Liver (tissue), 9 donors: Measurements from ENCODE around the gene EXPH5. TPM values are rescaled to one million over a fixed set of nuclear protein-coding genes. Genes with fewer than 3 reads are reported as not detected.

Source experiments
- DNase-seq: peaks from one replicate; pipeline ENCODE4 v3.0.0-alpha.2; 2017; ENCODE audit warnings: low spot score
- H3K27ac ChIP-seq, 2 donors: one replicate each; pipeline ENCODE4 v1.7.0; 2013; ENCODE audit warnings: inconsistent platforms in 2 of 2, low read length in 2 of 2, control low read depth in 1 of 2, low read depth in 1 of 2, mild to moderate bottlenecking in 1 of 2
- H3K27me3 ChIP-seq, 4 donors: one replicate each; pipeline versions ENCODE4 v1.6.1 to v1.7.0; 2013; ENCODE audit warnings: low read length in 3 of 4, inconsistent platforms in 1 of 4, mild to moderate bottlenecking in 1 of 4, moderate library complexity in 1 of 4; ENCODE audit not compliant: control insufficient read depth in 4 of 4, insufficient read depth in 4 of 4
- H3K36me3 ChIP-seq, 4 donors: one replicate each; pipeline versions ENCODE4 v1.6.1 to v1.7.0; 2013; ENCODE audit warnings: low read length in 3 of 4, mild to moderate bottlenecking in 3 of 4, low read depth in 1 of 4, moderate library complexity in 1 of 4; ENCODE audit not compliant: control insufficient read depth in 4 of 4, insufficient read depth in 3 of 4
- H3K4me1 ChIP-seq, 4 donors: one replicate each; pipeline versions ENCODE4 v1.6.1 to v1.7.0; 2013; ENCODE audit warnings: low read length in 3 of 4, mild to moderate bottlenecking in 3 of 4, moderate library complexity in 1 of 4; ENCODE audit not compliant: control insufficient read depth in 4 of 4, insufficient read depth in 4 of 4
- H3K4me3 ChIP-seq, 3 donors: one replicate each; pipeline versions ENCODE4 v1.6.1 to v1.7.0; 2013; ENCODE audit warnings: low read length in 3 of 3, control low read depth in 1 of 3, low read depth in 1 of 3, mild to moderate bottlenecking in 1 of 3
- H3K9ac ChIP-seq, 2 donors: one replicate each; pipeline ENCODE4 v1.7.0; 2013; ENCODE audit warnings: low read length in 2 of 2, mild to moderate bottlenecking in 2 of 2, moderate library complexity in 2 of 2, control low read depth in 1 of 2, low read depth in 1 of 2
- H3K9me3 ChIP-seq, 4 donors: one replicate each; pipeline versions ENCODE4 v1.6.1 to v1.7.0; 2013; ENCODE audit warnings: low read length in 3 of 4; ENCODE audit not compliant: control insufficient read depth in 4 of 4
- EGR1 ChIP-seq, 2 donors: IDR thresholded peaks; 2 replicates each; pipeline ENCODE4 v1.6.1; 2016 to 2018; ENCODE audit warnings: antibody characterized with exemption in 2 of 2, low read depth in 2 of 2
- FOXA1 ChIP-seq: IDR thresholded peaks from 2 replicates; pipeline ENCODE4 v1.6.1; 2016; ENCODE audit warnings: antibody characterized with exemption
- FOXA2 ChIP-seq: IDR thresholded peaks from 2 replicates; pipeline ENCODE4 v1.6.1; 2016; ENCODE audit warnings: antibody characterized with exemption
- GABPA ChIP-seq, 2 donors: IDR thresholded peaks in 1 of 2; conservative IDR thresholded peaks in 1 of 2; 2 replicates each; pipeline ENCODE4 v1.6.1; 2016; ENCODE audit warnings: antibody characterized with exemption in 2 of 2, mild to moderate bottlenecking in 1 of 2, moderate library complexity in 1 of 2
- HNF4A ChIP-seq, 2 donors: conservative IDR thresholded peaks; 2 replicates each; pipeline ENCODE4 v1.6.1; 2016; ENCODE audit warnings: antibody characterized with exemption in 2 of 2, mild to moderate bottlenecking in 2 of 2
- HNF4G ChIP-seq: IDR thresholded peaks from 2 replicates; pipeline ENCODE4 v1.6.1; 2016; ENCODE audit warnings: antibody characterized with exemption
- JUND ChIP-seq, 2 donors: IDR thresholded peaks; 2 replicates each; pipeline ENCODE4 v1.6.1; 2016; ENCODE audit warnings: antibody characterized with exemption in 2 of 2
- NR2F2 ChIP-seq: IDR thresholded peaks from 2 replicates; pipeline ENCODE4 v1.6.1; 2016; ENCODE audit warnings: antibody characterized with exemption
- RAD21 ChIP-seq, 2 donors: IDR thresholded peaks; 2 replicates each; pipeline ENCODE4 v1.6.1; 2016; ENCODE audit warnings: antibody characterized with exemption in 2 of 2, mild to moderate bottlenecking in 2 of 2
- RXRA ChIP-seq, 2 donors: IDR thresholded peaks; 2 replicates each; pipeline ENCODE4 v1.6.1; 2017 to 2018; ENCODE audit warnings: antibody characterized with exemption in 2 of 2, mild to moderate bottlenecking in 1 of 2
- SP1 ChIP-seq: IDR thresholded peaks from 2 replicates; pipeline ENCODE4 v1.6.1; 2018; ENCODE audit warnings: antibody characterized with exemption, mild to moderate bottlenecking
- TAF1 ChIP-seq: conservative IDR thresholded peaks from 2 replicates; pipeline ENCODE4 v1.6.1; 2016; ENCODE audit warnings: antibody characterized with exemption, mild to moderate bottlenecking
- YY1 ChIP-seq: IDR thresholded peaks from 2 replicates; pipeline ENCODE4 v1.6.1; 2016; ENCODE audit warnings: antibody characterized with exemption, mild to moderate bottlenecking
- WGBS: extraction: QIAGEN DNeasy Blood & Tissue Kit; methylation state at CpG from one replicate; pipeline ENCODE4 v1.1.7; 2013; 5-methylcytosine and 5-hydroxymethylcytosine counted together
- polyA plus RNA-seq, 2 donors: library from polyadenylated mRNA; stranded (reverse) in 1 of 2; unstranded in 1 of 2; fragments of 200-250 nt in 1 of 2; fragments of >200 nt in 1 of 2; fragmentation: Nextera tagmentation in 1 of 2; extraction: Ambion mirVana in 1 of 2; gene quantifications; one replicate each; pipeline versions ENCODE4 v1.2.1 to v1.2.3, GENCODE V29; 2013 to 2015
- total RNA-seq, 2 donors: library from RNA; depleted of rRNA; stranded (reverse); fragments of >200 nt; gene quantifications; one replicate each; pipeline ENCODE4 v1.2.3, GENCODE V29; 2014
- TF ChIP-seq, protein P1 (sequence below): IDR thresholded peaks from 2 replicates; pipeline ENCODE4 v1.6.1; 2016; ENCODE audit warnings: antibody characterized with exemption, mild to moderate bottlenecking
- TF ChIP-seq, protein P2 (sequence below): IDR thresholded peaks from 2 replicates; pipeline ENCODE4 v1.6.1; 2016; ENCODE audit warnings: antibody characterized with exemption
- TF ChIP-seq, protein P3 (sequence below): IDR thresholded peaks from 2 replicates; pipeline ENCODE4 v1.6.1; 2016; ENCODE audit warnings: antibody characterized with exemption
- TF ChIP-seq, protein P4 (sequence below): fragments of 150-350 bp; IDR thresholded peaks from 2 replicates; pipeline ENCODE4 v1.5.1; 2017; ENCODE audit warnings: improper control_type of control experiment, low read depth, low read length; ENCODE audit not compliant: missing input control
- TF ChIP-seq, protein P5 (sequence below): IDR thresholded peaks from 2 replicates; pipeline ENCODE4 v1.6.1; 2016; ENCODE audit warnings: antibody characterized with exemption
- donor health status: healthy.
- donor health status: healthy.
- donor health status: healthy.
- donor health status: healthy.
- donor health status: healthy.

Gene EXPH5
- total and polyA plus RNA-seq, 4 donors: 0.47 to 6.1 (median 1.5) TPM

DNA sequence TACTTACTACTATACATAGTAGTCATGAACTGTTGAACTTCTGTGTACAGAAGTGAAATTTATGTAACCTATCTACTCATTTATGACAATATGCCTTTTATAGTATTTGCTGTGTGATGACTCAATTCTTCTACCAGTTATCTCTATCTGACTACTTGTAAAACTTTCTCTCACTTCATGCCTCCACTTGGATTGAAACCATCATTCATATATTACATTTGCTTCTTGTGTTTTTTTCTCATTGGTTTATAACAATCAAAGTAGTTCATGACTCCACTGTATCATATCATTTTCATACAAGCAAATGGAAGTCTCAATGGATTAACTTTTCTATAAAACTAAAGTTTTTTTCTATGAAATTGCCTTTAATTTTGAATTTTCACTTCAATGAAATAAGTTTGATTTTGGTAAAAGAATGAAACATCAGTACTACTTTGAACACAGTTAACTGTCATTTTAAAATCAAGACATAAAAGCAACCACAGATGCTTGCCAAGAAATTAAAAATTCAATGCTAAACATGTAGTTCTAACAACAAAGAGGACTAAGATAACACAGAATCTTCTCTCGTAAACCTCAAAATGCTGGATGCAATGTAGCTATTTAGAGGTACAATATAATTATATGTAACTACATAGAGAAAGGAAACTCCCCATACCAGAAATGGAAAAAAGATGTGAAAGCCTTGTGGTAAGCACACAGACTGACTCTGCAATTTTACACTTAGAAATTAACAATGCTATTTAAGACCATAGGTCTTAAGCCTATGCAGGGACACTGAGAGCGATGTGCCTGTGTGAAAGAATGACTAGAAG is 27.6 kb upstream of the EXPH5 start (continued):
- TF ChIP-seq, protein P1, sequence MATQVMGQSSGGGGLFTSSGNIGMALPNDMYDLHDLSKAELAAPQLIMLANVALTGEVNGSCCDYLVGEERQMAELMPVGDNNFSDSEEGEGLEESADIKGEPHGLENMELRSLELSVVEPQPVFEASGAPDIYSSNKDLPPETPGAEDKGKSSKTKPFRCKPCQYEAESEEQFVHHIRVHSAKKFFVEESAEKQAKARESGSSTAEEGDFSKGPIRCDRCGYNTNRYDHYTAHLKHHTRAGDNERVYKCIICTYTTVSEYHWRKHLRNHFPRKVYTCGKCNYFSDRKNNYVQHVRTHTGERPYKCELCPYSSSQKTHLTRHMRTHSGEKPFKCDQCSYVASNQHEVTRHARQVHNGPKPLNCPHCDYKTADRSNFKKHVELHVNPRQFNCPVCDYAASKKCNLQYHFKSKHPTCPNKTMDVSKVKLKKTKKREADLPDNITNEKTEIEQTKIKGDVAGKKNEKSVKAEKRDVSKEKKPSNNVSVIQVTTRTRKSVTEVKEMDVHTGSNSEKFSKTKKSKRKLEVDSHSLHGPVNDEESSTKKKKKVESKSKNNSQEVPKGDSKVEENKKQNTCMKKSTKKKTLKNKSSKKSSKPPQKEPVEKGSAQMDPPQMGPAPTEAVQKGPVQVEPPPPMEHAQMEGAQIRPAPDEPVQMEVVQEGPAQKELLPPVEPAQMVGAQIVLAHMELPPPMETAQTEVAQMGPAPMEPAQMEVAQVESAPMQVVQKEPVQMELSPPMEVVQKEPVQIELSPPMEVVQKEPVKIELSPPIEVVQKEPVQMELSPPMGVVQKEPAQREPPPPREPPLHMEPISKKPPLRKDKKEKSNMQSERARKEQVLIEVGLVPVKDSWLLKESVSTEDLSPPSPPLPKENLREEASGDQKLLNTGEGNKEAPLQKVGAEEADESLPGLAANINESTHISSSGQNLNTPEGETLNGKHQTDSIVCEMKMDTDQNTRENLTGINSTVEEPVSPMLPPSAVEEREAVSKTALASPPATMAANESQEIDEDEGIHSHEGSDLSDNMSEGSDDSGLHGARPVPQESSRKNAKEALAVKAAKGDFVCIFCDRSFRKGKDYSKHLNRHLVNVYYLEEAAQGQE: no peak

DNA sequence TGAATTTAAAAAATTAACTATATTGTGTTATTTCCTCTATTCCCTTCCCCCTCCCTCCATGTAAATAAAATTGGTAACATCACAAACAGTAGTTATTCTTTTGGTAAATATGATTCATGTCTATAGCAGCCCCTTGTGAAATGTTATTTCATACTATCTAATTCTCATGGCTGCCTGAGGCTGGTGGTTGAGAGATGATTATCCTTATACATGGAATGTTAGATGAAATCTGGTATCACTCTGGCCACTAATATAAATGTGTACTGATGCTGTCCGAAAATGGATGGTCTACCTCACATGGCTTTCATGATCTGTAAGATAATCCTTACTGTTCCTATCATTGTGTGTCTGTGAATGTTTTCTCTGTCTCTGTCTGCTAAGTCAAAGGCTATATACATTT is 25.0 kb upstream of the EXPH5 start:
- Histone ChIP-seq H3K36me3 (peaks cover 0 to 2% (median 0%) of the 10 kb centered on the region in 4 donors), H3K4me1 (no peaks in the 10 kb centered on the region), H3K27ac (no peak overlapping the region), H3K4me3 (no peak overlapping the region), H3K9me3 (no peaks in the 10 kb centered on the region), H3K27me3 (no peaks in the 10 kb centered on the region), H3K9ac (no peak overlapping the region)
- WGBS: 96% methylated on average over 1 of the region's 1 CpG
- TF ChIP-seq RXRA (IDR thresholded peaks at IDR 0.05) (no peak), HNF4A (conservative IDR thresholded peaks at IDR 0.05) (no peak), EGR1 (IDR thresholded peaks at IDR 0.05; ENCODE audit: low read depth in 2 of 2) (no peak), FOXA1 (no peak), HNF4G (no peak), NR2F2 (no peak), RAD21 (IDR thresholded peaks at IDR 0.05) (no peak), TAF1 (no peak), JUND (IDR thresholded peaks at IDR 0.05) (no peak), FOXA2 (no peak), GABPA (IDR thresholded peaks at IDR 0.05 in 1 of 2, conservative IDR thresholded peaks at IDR 0.05 in 1 of 2) (no peak), YY1 (no peak), SP1 (no peak)
- TF ChIP-seq, protein P2, sequence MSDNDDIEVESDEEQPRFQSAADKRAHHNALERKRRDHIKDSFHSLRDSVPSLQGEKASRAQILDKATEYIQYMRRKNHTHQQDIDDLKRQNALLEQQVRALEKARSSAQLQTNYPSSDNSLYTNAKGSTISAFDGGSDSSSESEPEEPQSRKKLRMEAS: no peak
- TF ChIP-seq, protein P3, sequence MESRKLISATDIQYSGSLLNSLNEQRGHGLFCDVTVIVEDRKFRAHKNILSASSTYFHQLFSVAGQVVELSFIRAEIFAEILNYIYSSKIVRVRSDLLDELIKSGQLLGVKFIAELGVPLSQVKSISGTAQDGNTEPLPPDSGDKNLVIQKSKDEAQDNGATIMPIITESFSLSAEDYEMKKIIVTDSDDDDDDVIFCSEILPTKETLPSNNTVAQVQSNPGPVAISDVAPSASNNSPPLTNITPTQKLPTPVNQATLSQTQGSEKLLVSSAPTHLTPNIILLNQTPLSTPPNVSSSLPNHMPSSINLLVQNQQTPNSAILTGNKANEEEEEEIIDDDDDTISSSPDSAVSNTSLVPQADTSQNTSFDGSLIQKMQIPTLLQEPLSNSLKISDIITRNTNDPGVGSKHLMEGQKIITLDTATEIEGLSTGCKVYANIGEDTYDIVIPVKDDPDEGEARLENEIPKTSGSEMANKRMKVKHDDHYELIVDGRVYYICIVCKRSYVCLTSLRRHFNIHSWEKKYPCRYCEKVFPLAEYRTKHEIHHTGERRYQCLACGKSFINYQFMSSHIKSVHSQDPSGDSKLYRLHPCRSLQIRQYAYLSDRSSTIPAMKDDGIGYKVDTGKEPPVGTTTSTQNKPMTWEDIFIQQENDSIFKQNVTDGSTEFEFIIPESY: no peak
- TF ChIP-seq, protein P4, sequence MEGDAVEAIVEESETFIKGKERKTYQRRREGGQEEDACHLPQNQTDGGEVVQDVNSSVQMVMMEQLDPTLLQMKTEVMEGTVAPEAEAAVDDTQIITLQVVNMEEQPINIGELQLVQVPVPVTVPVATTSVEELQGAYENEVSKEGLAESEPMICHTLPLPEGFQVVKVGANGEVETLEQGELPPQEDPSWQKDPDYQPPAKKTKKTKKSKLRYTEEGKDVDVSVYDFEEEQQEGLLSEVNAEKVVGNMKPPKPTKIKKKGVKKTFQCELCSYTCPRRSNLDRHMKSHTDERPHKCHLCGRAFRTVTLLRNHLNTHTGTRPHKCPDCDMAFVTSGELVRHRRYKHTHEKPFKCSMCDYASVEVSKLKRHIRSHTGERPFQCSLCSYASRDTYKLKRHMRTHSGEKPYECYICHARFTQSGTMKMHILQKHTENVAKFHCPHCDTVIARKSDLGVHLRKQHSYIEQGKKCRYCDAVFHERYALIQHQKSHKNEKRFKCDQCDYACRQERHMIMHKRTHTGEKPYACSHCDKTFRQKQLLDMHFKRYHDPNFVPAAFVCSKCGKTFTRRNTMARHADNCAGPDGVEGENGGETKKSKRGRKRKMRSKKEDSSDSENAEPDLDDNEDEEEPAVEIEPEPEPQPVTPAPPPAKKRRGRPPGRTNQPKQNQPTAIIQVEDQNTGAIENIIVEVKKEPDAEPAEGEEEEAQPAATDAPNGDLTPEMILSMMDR: no peak
- TF ChIP-seq, protein P1: no peak
- TF ChIP-seq, protein P5, sequence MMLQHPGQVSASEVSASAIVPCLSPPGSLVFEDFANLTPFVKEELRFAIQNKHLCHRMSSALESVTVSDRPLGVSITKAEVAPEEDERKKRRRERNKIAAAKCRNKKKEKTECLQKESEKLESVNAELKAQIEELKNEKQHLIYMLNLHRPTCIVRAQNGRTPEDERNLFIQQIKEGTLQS: no peak
- no peak for DNase-seq
